ENCODE data around the gene ERICH6B.

The ERICH6B gene

DNA sequence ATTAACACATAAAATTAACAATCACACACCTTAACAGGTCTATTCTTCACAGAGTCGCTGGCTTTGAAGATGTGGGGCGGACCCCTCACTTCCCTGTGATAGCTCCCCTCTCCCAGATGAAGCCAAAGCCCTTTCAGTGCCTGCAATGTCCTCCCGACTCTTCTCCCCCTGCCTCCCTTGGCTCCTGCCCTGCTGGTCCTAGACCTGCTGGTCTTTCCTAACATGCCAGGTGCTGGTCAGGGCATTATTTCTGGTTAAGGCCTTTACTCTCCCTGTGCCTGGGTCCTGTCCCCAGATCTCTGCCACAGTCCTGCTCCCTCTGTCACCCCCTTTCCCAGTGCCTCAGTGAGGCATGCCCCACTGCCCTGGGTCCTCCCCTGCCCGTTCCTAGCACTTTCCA, 12.2 kb downstream of the ERICH6B start:
- H3K27me3 ChIP-seq = no peaks in the 10 kb centered on the region
- no peak overlapping the region for H3K27ac ChIP-seq
- no peaks in the 10 kb centered on the region for H3K36me3 ChIP-seq
- H4K20me1 ChIP-seq = no peaks in the 10 kb centered on the region
- H3K4me1 ChIP-seq = peaks cover 0 to 11% (median 3%) of the 10 kb centered on the region in 10 experiments; a peak in 8 of 20 replicates
- H3K4me2 ChIP-seq = no peak overlapping the region
- peaks cover 0 to 7% (median 0%) of the 10 kb centered on the region in 11 experiments; a peak in 1 of 22 replicates for H3K9me3 ChIP-seq (replicated peaks in 1 of 11)
- no peak overlapping the region for H3K4me3 ChIP-seq
- TF ChIP-seq Cebpa-rat (IDR thresholded peaks at IDR 0.05) = no peak
- H3K9ac ChIP-seq = no peak overlapping the region

DNA sequence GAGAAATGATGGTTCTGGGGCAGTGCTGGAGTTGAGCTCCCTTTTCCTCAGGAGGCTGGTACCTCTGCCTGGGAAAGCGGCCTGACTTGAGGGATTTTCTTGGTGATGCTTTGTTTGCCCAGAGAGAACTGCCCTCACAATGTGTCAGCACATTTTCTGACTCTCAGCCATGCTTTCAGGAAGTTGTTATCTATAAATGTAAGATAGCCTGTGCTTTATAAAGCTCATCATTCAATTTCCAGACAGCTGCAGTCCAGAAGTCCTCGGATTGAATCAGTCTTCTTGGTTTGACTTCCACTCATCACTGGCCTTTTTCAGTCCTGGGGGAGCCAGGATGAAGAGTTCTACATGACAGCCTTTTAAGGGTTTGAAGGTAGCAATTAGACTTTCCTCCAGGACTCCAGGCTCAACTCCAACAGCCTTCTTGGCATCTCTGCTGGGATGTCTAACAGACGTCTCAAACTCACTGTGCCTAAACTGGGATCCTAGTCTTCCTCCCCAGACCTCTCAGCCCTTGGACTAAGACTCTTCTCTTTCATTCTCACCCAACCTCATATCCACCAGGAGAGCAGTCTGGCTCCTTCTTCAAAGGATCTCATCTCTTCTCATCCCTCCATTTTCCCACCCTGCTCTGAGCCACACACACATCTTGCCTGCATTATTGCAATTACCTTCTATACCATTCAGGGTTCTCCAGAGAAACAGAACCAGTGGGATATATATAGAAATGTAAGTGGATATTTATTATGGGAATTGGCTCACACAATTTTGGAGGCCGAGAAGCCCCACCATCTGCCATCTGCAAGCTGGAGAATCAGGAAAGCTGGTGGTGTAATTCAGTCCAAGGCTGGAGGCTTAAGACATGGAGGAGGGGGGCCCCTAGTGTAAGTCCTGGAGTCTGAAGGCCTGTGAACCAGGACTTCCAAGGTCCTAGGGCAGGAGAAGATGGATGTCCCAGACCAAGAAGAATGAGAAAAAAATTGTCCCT, 13.1 kb downstream of the ERICH6B start:
- Histone ChIP-seq H3K36me3 (no peaks in the 10 kb centered on the region), H3K27ac (no peak overlapping the region), H3K9me3 (replicated peaks in 1 of 11) (peaks cover 0 to 7% (median 0%) of the 10 kb centered on the region in 11 experiments; a peak in 1 of 22 replicates), H3K4me3 (no peak overlapping the region), H4K20me1 (no peaks in the 10 kb centered on the region), H3K4me1 (peaks cover 0 to 3% (median 0%) of the 10 kb centered on the region in 10 experiments; a peak in 3 of 20 replicates), H3K9ac (no peak overlapping the region), H3K4me2 (peak overlapping the region in 2 of 11 experiments; percentile 1 to 7; a peak in 2 of 22 replicates), H3K27me3 (no peaks in the 10 kb centered on the region)
- no peak for TF ChIP-seq Cebpa-rat (IDR thresholded peaks at IDR 0.05)

DNA sequence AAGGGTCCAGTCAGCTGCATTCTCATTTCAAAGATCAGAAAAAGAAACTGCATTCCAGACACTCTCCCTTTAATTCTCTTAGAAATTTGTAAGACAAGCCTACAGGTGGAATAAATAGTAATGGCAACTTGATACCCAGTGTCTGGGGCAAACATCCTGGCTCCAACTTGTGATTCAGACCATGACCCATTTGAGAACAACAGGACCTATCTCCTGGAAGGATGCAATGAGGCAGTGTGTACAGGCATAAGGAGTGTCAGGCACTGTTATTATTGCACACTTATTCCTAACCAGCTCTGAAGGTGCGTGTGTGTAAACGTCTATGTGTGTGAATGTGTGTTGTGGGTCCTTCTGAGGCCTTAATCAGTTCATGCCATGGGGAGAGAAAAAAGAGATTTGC, 13.9 kb downstream of the ERICH6B start:
- no peak overlapping the region for H3K9ac ChIP-seq
- no peaks in the 10 kb centered on the region for H4K20me1 ChIP-seq
- peak overlapping the region in 1 of 11 experiments; percentile 7; a peak in 1 of 22 replicates for H3K4me2 ChIP-seq
- H3K27ac ChIP-seq = no peak overlapping the region
- no peaks in the 10 kb centered on the region for H3K27me3 ChIP-seq
- TF ChIP-seq Cebpa-rat (IDR thresholded peaks at IDR 0.05) = no peak
- H3K4me1 ChIP-seq = peaks cover 0 to 3% (median 0%) of the 10 kb centered on the region in 10 experiments; a peak in 3 of 20 replicates
- H3K4me3 ChIP-seq = no peak overlapping the region
- peaks cover 0 to 7% (median 0%) of the 10 kb centered on the region in 11 experiments; a peak in 1 of 22 replicates for H3K9me3 ChIP-seq (replicated peaks in 1 of 11)
- no peaks in the 10 kb centered on the region for H3K36me3 ChIP-seq

DNA sequence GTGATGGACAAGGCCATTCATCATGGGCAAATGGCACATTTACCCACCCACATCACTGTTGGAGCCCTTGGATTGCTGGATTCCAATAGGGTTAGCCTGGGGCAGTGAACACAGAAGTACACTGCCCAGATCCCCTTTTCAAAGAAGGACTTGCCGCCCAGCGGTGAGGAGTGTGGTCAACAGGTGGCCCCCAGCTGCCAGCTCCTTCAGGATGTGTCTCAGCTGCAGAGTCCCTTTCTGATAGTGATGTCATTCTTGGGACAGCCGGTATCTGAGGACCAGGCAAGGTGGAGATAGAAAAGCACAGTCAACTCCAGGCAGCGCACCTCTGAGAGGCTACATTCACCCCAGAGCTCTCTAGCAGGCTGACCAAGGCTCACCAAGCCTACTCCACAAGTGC, 16.9 kb downstream of the ERICH6B start:
- no peaks in the 10 kb centered on the region for H4K20me1 ChIP-seq
- H3K4me2 ChIP-seq = no peak overlapping the region
- no peak overlapping the region for H3K27ac ChIP-seq
- peaks cover 0 to 3% (median 0%) of the 10 kb centered on the region in 10 experiments; a peak in 3 of 20 replicates for H3K4me1 ChIP-seq
- H3K9me3 ChIP-seq (replicated peaks in 1 of 11) = peaks cover 0 to 7% (median 0%) of the 10 kb centered on the region in 11 experiments; a peak in 1 of 22 replicates
- H3K4me3 ChIP-seq = no peak overlapping the region
- no peak overlapping the region for H3K9ac ChIP-seq
- H3K36me3 ChIP-seq = no peaks in the 10 kb centered on the region
- TF ChIP-seq Cebpa-rat (IDR thresholded peaks at IDR 0.05) = no peak
- H3K27me3 ChIP-seq = no peaks in the 10 kb centered on the region

GRCh38 chr13:45596800-45597475, 18.6 kb downstream of the ERICH6B start:
- Histone ChIP-seq H3K27ac (no peak overlapping the region), H3K4me1 (no peaks in the 10 kb centered on the region; a peak in 1 of 20 replicates), H3K4me2 (no peak overlapping the region), H3K9me3 (replicated peaks in 1 of 11) (no peaks in the 10 kb centered on the region), H3K9ac (no peak overlapping the region), H3K4me3 (no peak overlapping the region), H3K36me3 (no peaks in the 10 kb centered on the region), H4K20me1 (no peaks in the 10 kb centered on the region), H3K27me3 (no peaks in the 10 kb centered on the region)
- TF ChIP-seq Cebpa-rat (IDR thresholded peaks at IDR 0.05) = peak in 3 of 11 experiments; percentile 30 to 79 (median 61); a peak in 5 of 22 replicates

- H3K36me3 ChIP-seq = no peaks in the 10 kb centered on the region
- no peak overlapping the region for H3K4me2 ChIP-seq
- no peak overlapping the region for H3K27ac ChIP-seq
- no peaks in the 10 kb centered on the region for H3K27me3 ChIP-seq
- H3K4me1 ChIP-seq = no peaks in the 10 kb centered on the region
- H3K4me3 ChIP-seq = no peak overlapping the region
- TF ChIP-seq Cebpa-rat (IDR thresholded peaks at IDR 0.05) = no peak
- no peak overlapping the region for H3K9ac ChIP-seq
- no peaks in the 10 kb centered on the region for H4K20me1 ChIP-seq
- peaks cover 0 to 8% (median 0%) of the 10 kb centered on the region in 11 experiments; a peak in 1 of 22 replicates for H3K9me3 ChIP-seq (replicated peaks in 1 of 11)
These were observed 19.6 kb downstream of the ERICH6B start for GRCh38 chr13:45595965-45596364.

- Histone ChIP-seq H3K9me3 (replicated peaks in 1 of 11) (peaks cover 0 to 11% (median 0%) of the 10 kb centered on the region in 11 experiments; a peak in 1 of 22 replicates), H3K9ac (no peak overlapping the region), H3K27ac (no peak overlapping the region), H3K4me1 (no peaks in the 10 kb centered on the region), H3K4me3 (no peak overlapping the region), H4K20me1 (no peaks in the 10 kb centered on the region), H3K4me2 (no peak overlapping the region), H3K27me3 (no peaks in the 10 kb centered on the region), H3K36me3 (no peaks in the 10 kb centered on the region)
- no peak for TF ChIP-seq Cebpa-rat (IDR thresholded peaks at IDR 0.05)
These were observed 20.8 kb downstream of the ERICH6B start for GRCh38 chr13:45594764-45595163.

DNA sequence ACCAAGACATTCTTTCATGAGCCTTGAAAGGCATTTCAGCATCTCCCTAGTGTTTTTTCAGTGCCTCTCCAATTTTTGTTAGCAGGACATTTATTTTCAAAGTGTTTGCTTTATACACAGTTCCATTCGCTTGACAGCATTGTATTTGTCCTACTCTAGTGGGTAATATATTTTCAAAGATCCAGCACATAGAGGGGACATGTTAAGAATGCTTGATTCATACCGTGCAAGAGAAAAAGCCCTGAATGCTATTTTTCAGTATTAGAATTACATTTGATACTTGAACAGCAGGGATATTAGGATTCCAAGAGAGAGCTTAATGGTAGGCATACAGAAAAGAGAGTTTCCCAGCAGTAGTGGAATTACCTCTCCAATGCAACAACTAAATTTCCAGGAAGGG, 21.3 kb downstream of the ERICH6B start:
- H3K4me3 ChIP-seq = no peak overlapping the region
- H3K27me3 ChIP-seq = no peaks in the 10 kb centered on the region

GRCh38 chr13:45592758-45593157, 22.8 kb downstream of the ERICH6B start:
- Histone ChIP-seq H3K36me3 (no peaks in the 10 kb centered on the region), H3K27ac (no peak overlapping the region), H3K9ac (no peak overlapping the region), H3K27me3 (no peaks in the 10 kb centered on the region), H3K9me3 (replicated peaks in 1 of 11) (peaks cover 0 to 11% (median 0%) of the 10 kb centered on the region in 11 experiments; a peak in 1 of 22 replicates), H3K4me3 (no peak overlapping the region), H3K4me1 (no peaks in the 10 kb centered on the region), H4K20me1 (no peaks in the 10 kb centered on the region), H3K4me2 (no peak overlapping the region)
- TF ChIP-seq Cebpa-rat (IDR thresholded peaks at IDR 0.05) = no peak

More for the DNA sequence above, 21.3 kb downstream of the ERICH6B start:
- no peak overlapping the region for H3K27ac ChIP-seq
- H4K20me1 ChIP-seq = no peaks in the 10 kb centered on the region
- H3K4me1 ChIP-seq = no peaks in the 10 kb centered on the region
- no peak overlapping the region for H3K9ac ChIP-seq
- peaks cover 0 to 11% (median 0%) of the 10 kb centered on the region in 11 experiments; a peak in 1 of 22 replicates for H3K9me3 ChIP-seq (replicated peaks in 1 of 11)
- no peak for TF ChIP-seq Cebpa-rat (IDR thresholded peaks at IDR 0.05)
- H3K36me3 ChIP-seq = no peaks in the 10 kb centered on the region
- no peak overlapping the region for H3K4me2 ChIP-seq

Measured in BLaER1 treated with 17β-estradiol and CSF1 and Interleukin-3, amounts not matched to agents 10 nM and 100 nM (cell line).